H1 (cell line): Measurements from ENCODE around the gene AGBL1. TPM values are rescaled to one million over a fixed set of nuclear protein-coding genes. Genes with fewer than 3 reads are reported as not detected.

Experiments used
- KDM1A ChIP-seq: fragments of 200-600, 300-600 bp; sonication (generic); IDR thresholded peaks from 2 replicates; pipeline ENCODE4 v1.7.1; 2016; ENCODE audit warnings: mild to moderate bottlenecking, low read length, borderline replicate concordance
- KDM5A ChIP-seq: fragments of 200-600 bp; IDR thresholded peaks from 2 replicates; pipeline ENCODE4 v1.7.1; 2012; ENCODE audit warnings: mild to moderate bottlenecking, low read length, inconsistent platforms, mixed read lengths
- MAX ChIP-seq: IDR thresholded peaks from 2 replicates; pipeline ENCODE4 v1.6.1; 2012; ENCODE audit warnings: inconsistent platforms
- POU5F1 ChIP-seq: IDR thresholded peaks from 2 replicates; pipeline ENCODE4 v1.6.1; 2011; ENCODE audit warnings: low read depth, mild to moderate bottlenecking, low read length, moderate library complexity
- TBP ChIP-seq: IDR thresholded peaks from 2 replicates; pipeline ENCODE4 v1.6.1; 2011; ENCODE audit warnings: low read depth, low read length, improper control_type of control experiment
- polyA plus RNA-seq, 7 experiments: library from polyadenylated mRNA; depleted of rRNA in 3 of 7; stranded (reverse) in 5 of 7; unstranded in 2 of 7; fragments of >200 nt in 5 of 7; fragments of 200-250 nt in 2 of 7; gene quantifications; 1 replicate in 5 of 7; 2 replicates in 1 of 7; 4 replicates in 1 of 7; pipeline versions ENCODE4 v1.2.1 to v1.2.3, GENCODE V29; 2011 to 2013; ENCODE audit warnings: missing spikeins in 2 of 7, mixed read lengths in 2 of 7
- total RNA-seq: library from RNA; stranded (reverse); fragmentation: NEBNext Ultra II Directional; extraction: Animal tissue kit (Norgen Biotek cat#: 25700); gene quantifications from 2 replicates; pipeline ENCODE4 v1.2.1, GENCODE V29; 2021

Gene AGBL1
- total and polyA plus RNA-seq, 2 of the 8 experiments (the other 6 are each of a cell fraction or from before 2014, with no cell fraction given): not detected

- TF ChIP-seq MAX (no peak), KDM1A (no peak), TBP (no peak), KDM5A (no peak), POU5F1 (no peak)
Measured at GRCh38 chr15:86865920-86866319, 786.2 kb downstream of the AGBL1 start (continued).
